Measurements from ENCODE around the gene RAB11FIP3.
A peak's percentile ranks its signal among the peaks of the same experiment; 100 is the strongest.

RAB11FIP3 gene

GRCh38 chr16:389352-389751 is 36.1 kb upstream of the RAB11FIP3 start:
- no peak overlapping the region for H3K4me3 ChIP-seq (ENCODE audit: low read length)
- H3K79me2 ChIP-seq (ENCODE audit: control insufficient read depth, low read length): peaks cover 5% of the 10 kb centered on the region
- TF ChIP-seq CTCF (IDR thresholded peaks at IDR 0.05; ENCODE audit: low read depth, low read length, poor library complexity, severe bottlenecking): no peak
- TF ChIP-seq EZH2phosphoT487 (IDR thresholded peaks at IDR 0.05; ENCODE audit: borderline replicate concordance, low read length): no peak
- peaks cover 6% of the 10 kb centered on the region; the same call in 1 of the 2 replicates for H3K9me3 ChIP-seq (ENCODE audit: control insufficient read depth, insufficient read depth, low read length)
- no peak overlapping the region for H3K27ac ChIP-seq (ENCODE audit: low read depth, low read length)
- no peaks in the 10 kb centered on the region for H4K20me1 ChIP-seq (ENCODE audit: control insufficient read depth, insufficient read depth, low read depth, low read length)
- H3K9me2 ChIP-seq (replicated peaks; ENCODE audit: control insufficient read depth, low read length): no peaks in the 10 kb centered on the region
- H3K27me3 ChIP-seq (ENCODE audit: control insufficient read depth, low read length): no peaks in the 10 kb centered on the region
- peaks cover 13% of the 10 kb centered on the region for H3F3A ChIP-seq (ENCODE audit: control insufficient read depth, insufficient read depth)
- no peak overlapping the region for H3K4me2 ChIP-seq (ENCODE audit: low read length)
- peaks cover 9% of the 10 kb centered on the region for H3K4me1 ChIP-seq (ENCODE audit: control insufficient read depth, low read length)
- peaks cover 12% of the 10 kb centered on the region for H3K36me3 ChIP-seq (ENCODE audit: control insufficient read depth, low read length)

- Histone ChIP-seq H3K79me2 (ENCODE audit: control insufficient read depth, low read length) (peaks cover 21% of the 10 kb centered on the region), H3K9me3 (ENCODE audit: control insufficient read depth, insufficient read depth, low read length) (peaks cover 6% of the 10 kb centered on the region; the same call in 1 of the 2 replicates), H3K27me3 (ENCODE audit: control insufficient read depth, low read length) (no peaks in the 10 kb centered on the region), H3K4me2 (ENCODE audit: low read length) (no peak overlapping the region), H3K4me3 (ENCODE audit: low read length) (no peak overlapping the region), H3K36me3 (ENCODE audit: control insufficient read depth, low read length) (peaks cover 7% of the 10 kb centered on the region), H3F3A (ENCODE audit: control insufficient read depth, insufficient read depth) (peaks cover 13% of the 10 kb centered on the region), H3K9me2 (replicated peaks; ENCODE audit: control insufficient read depth, low read length) (no peaks in the 10 kb centered on the region), H4K20me1 (ENCODE audit: control insufficient read depth, insufficient read depth, low read depth, low read length) (no peaks in the 10 kb centered on the region), H3K27ac (ENCODE audit: low read depth, low read length) (no peak overlapping the region), H3K4me1 (ENCODE audit: control insufficient read depth, low read length) (peaks cover 19% of the 10 kb centered on the region)
- no peak for TF ChIP-seq EZH2phosphoT487 (IDR thresholded peaks at IDR 0.05; ENCODE audit: borderline replicate concordance, low read length)
- peak; percentile 90 for TF ChIP-seq CTCF (IDR thresholded peaks at IDR 0.05; ENCODE audit: low read depth, low read length, poor library complexity, severe bottlenecking)
Observed at GRCh38 chr16:391885-392335, 33.5 kb upstream of the RAB11FIP3 start.

GRCh38 chr16:392450-393030 is 32.9 kb upstream of the RAB11FIP3 start:
- H3K27ac ChIP-seq (ENCODE audit: low read depth, low read length): no peak overlapping the region
- no peak overlapping the region for H3K4me2 ChIP-seq (ENCODE audit: low read length)
- peaks cover 13% of the 10 kb centered on the region for H3F3A ChIP-seq (ENCODE audit: control insufficient read depth, insufficient read depth)
- no peak for TF ChIP-seq CTCF (IDR thresholded peaks at IDR 0.05; ENCODE audit: low read depth, low read length, poor library complexity, severe bottlenecking)
- no peak for TF ChIP-seq EZH2phosphoT487 (IDR thresholded peaks at IDR 0.05; ENCODE audit: borderline replicate concordance, low read length)
- H3K4me3 ChIP-seq (ENCODE audit: low read length): no peak overlapping the region
- no peaks in the 10 kb centered on the region for H3K27me3 ChIP-seq (ENCODE audit: control insufficient read depth, low read length)
- peaks cover 6% of the 10 kb centered on the region; the same call in 1 of the 2 replicates for H3K9me3 ChIP-seq (ENCODE audit: control insufficient read depth, insufficient read depth, low read length)
- peaks cover 21% of the 10 kb centered on the region for H3K79me2 ChIP-seq (ENCODE audit: control insufficient read depth, low read length)
- peaks cover 7% of the 10 kb centered on the region for H3K36me3 ChIP-seq (ENCODE audit: control insufficient read depth, low read length)
- no peaks in the 10 kb centered on the region for H3K9me2 ChIP-seq (replicated peaks; ENCODE audit: control insufficient read depth, low read length)
- peaks cover 19% of the 10 kb centered on the region for H3K4me1 ChIP-seq (ENCODE audit: control insufficient read depth, low read length)
- no peaks in the 10 kb centered on the region for H4K20me1 ChIP-seq (ENCODE audit: control insufficient read depth, insufficient read depth, low read depth, low read length)
